ENCODE measurements around the gene NFIA.

The NFIA gene

GRCh38 chr1:61138921-61139774, 56.8 kb downstream of the NFIA start (continued):
- TF ChIP-seq, protein P1, sequence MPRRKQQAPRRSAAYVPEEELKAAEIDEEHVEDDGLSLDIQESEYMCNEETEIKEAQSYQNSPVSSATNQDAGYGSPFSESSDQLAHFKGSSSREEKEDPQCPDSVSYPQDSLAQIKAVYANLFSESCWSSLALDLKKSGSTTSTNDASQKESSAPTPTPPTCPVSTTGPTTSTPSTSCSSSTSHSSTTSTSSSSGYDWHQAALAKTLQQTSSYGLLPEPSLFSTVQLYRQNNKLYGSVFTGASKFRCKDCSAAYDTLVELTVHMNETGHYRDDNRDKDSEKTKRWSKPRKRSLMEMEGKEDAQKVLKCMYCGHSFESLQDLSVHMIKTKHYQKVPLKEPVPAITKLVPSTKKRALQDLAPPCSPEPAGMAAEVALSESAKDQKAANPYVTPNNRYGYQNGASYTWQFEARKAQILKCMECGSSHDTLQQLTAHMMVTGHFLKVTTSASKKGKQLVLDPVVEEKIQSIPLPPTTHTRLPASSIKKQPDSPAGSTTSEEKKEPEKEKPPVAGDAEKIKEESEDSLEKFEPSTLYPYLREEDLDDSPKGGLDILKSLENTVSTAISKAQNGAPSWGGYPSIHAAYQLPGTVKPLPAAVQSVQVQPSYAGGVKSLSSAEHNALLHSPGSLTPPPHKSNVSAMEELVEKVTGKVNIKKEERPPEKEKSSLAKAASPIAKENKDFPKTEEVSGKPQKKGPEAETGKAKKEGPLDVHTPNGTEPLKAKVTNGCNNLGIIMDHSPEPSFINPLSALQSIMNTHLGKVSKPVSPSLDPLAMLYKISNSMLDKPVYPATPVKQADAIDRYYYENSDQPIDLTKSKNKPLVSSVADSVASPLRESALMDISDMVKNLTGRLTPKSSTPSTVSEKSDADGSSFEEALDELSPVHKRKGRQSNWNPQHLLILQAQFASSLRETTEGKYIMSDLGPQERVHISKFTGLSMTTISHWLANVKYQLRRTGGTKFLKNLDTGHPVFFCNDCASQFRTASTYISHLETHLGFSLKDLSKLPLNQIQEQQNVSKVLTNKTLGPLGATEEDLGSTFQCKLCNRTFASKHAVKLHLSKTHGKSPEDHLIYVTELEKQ (tag by site-specific recombination; IDR thresholded peaks at IDR 0.05; ENCODE audit: borderline replicate concordance): no peak
- no peak for TF ChIP-seq ZNF658 (tag by site-specific recombination; IDR thresholded peaks at IDR 0.05)
- TF ChIP-seq ZNF133 (tag by site-specific recombination; IDR thresholded peaks at IDR 0.05): no peak
- TF ChIP-seq ZEB2 (tag by site-specific recombination; IDR thresholded peaks at IDR 0.05): peak; percentile 64
- TF ChIP-seq KLF10 (tag by site-specific recombination; IDR thresholded peaks at IDR 0.05): no peak
- 0 out of 2 replicates have a peak, but pooled peaks have one; percentile 29 for TF ChIP-seq ZNF449 (tag by site-specific recombination; IDR thresholded peaks at IDR 0.05)
- TF ChIP-seq ZNF391 (tag by site-specific recombination; IDR thresholded peaks at IDR 0.05; ENCODE audit: borderline replicate concordance, low read depth): no peak
- TF ChIP-seq REST (tag by site-specific recombination; IDR thresholded peaks at IDR 0.05): no peak
- no peak for TF ChIP-seq ZNF423 (tag by site-specific recombination; IDR thresholded peaks at IDR 0.05)
- no peak for TF ChIP-seq GFI1B (tag by site-specific recombination; IDR thresholded peaks at IDR 0.05)
- no peak for TF ChIP-seq ZNF292 (tag by site-specific recombination; IDR thresholded peaks at IDR 0.05; ENCODE audit: borderline replicate concordance, low read depth)
- TF ChIP-seq ZNF830 (tag by site-specific recombination; IDR thresholded peaks at IDR 0.05; ENCODE audit: low read depth): no peak
- no peak for TF ChIP-seq ZNF701 (tag by site-specific recombination; IDR thresholded peaks at IDR 0.05)
- TF ChIP-seq, protein P2, sequence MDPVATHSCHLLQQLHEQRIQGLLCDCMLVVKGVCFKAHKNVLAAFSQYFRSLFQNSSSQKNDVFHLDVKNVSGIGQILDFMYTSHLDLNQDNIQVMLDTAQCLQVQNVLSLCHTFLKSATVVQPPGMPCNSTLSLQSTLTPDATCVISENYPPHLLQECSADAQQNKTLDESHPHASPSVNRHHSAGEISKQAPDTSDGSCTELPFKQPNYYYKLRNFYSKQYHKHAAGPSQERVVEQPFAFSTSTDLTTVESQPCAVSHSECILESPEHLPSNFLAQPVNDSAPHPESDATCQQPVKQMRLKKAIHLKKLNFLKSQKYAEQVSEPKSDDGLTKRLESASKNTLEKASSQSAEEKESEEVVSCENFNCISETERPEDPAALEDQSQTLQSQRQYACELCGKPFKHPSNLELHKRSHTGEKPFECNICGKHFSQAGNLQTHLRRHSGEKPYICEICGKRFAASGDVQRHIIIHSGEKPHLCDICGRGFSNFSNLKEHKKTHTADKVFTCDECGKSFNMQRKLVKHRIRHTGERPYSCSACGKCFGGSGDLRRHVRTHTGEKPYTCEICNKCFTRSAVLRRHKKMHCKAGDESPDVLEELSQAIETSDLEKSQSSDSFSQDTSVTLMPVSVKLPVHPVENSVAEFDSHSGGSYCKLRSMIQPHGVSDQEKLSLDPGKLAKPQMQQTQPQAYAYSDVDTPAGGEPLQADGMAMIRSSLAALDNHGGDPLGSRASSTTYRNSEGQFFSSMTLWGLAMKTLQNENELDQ (tag by site-specific recombination; IDR thresholded peaks at IDR 0.05; ENCODE audit: low read depth): no peak
- TF ChIP-seq, protein P3, sequence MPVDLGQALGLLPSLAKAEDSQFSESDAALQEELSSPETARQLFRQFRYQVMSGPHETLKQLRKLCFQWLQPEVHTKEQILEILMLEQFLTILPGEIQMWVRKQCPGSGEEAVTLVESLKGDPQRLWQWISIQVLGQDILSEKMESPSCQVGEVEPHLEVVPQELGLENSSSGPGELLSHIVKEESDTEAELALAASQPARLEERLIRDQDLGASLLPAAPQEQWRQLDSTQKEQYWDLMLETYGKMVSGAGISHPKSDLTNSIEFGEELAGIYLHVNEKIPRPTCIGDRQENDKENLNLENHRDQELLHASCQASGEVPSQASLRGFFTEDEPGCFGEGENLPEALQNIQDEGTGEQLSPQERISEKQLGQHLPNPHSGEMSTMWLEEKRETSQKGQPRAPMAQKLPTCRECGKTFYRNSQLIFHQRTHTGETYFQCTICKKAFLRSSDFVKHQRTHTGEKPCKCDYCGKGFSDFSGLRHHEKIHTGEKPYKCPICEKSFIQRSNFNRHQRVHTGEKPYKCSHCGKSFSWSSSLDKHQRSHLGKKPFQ (tag by site-specific recombination; IDR thresholded peaks at IDR 0.05): no peak
- no peak for TF ChIP-seq ZBTB7A (tag by site-specific recombination; IDR thresholded peaks at IDR 0.05; ENCODE audit: low read depth)
- no peak for TF ChIP-seq ZBTB26 (tag by site-specific recombination; optimal IDR thresholded peaks at IDR 0.05)
- TF ChIP-seq KLF1 (tag by site-specific recombination; IDR thresholded peaks at IDR 0.05): no peak
- TF ChIP-seq OSR2 (tag by site-specific recombination; IDR thresholded peaks at IDR 0.05): peak; percentile 74
- no peak for TF ChIP-seq GLI2 (tag by site-specific recombination; IDR thresholded peaks at IDR 0.05; ENCODE audit: borderline replicate concordance, low read depth)
- TF ChIP-seq ZNF23 (tag by site-specific recombination; IDR thresholded peaks at IDR 0.05; ENCODE audit: borderline replicate concordance): no peak
- no peak for TF ChIP-seq ZNF354C (tag by site-specific recombination; IDR thresholded peaks at IDR 0.05; ENCODE audit: borderline replicate concordance, low read depth)
- TF ChIP-seq HOXA7 (CRISPR knock-in tag; IDR thresholded peaks at IDR 0.05; ENCODE audit: borderline replicate concordance): no peak
- TF ChIP-seq BCL11B (tag by site-specific recombination; IDR thresholded peaks at IDR 0.05; ENCODE audit: low read depth): no peak
- no peak for TF ChIP-seq ZNF776 (tag by site-specific recombination; IDR thresholded peaks at IDR 0.05; ENCODE audit: borderline replicate concordance)

Data from HEK293 (cell line).